Measurements from ENCODE around the gene SFT2D1. TPM values are rescaled to one million over a fixed set of nuclear protein-coding genes. Genes with fewer than 3 reads are reported as not detected.

The SFT2D1 gene
- total and polyA plus RNA-seq, 2 of the 4 experiments (the other 2 are of a cell fraction), result 10.2 to 45.8 TPM

- Histone ChIP-seq H4K91ac (ENCODE audit: insufficient read depth, low read depth, low read length) (no peak overlapping the region), H4K5ac (ENCODE audit: low read depth, low read length) (no peak overlapping the region), H3K18ac (ENCODE audit: low read depth, low read length) (no peak overlapping the region), H3K9me3 (ENCODE audit: control insufficient read depth, insufficient read depth, low read length) (no peaks in the 10 kb centered on the region), H3K36me3 (ENCODE audit: control insufficient read depth, insufficient read depth, low read length) (0 out of 2 replicates have a peak, but pooled peaks cover 1% of the 10 kb centered on the region), H2AFZ (replicated peaks; ENCODE audit: low read length, poor library complexity) (no peak overlapping the region), H4K8ac (ENCODE audit: low read depth in 2 of 2, low read length in 2 of 2) (no peak overlapping the region), H2BK20ac (ENCODE audit: low read depth, low read length) (no peak overlapping the region), H2AK5ac (ENCODE audit: low read depth, low read length) (no peak overlapping the region), H2BK15ac (ENCODE audit: low read depth, low read length) (no peak overlapping the region), H3K56ac (ENCODE audit: extremely low read depth, insufficient read depth, low read length) (no peak overlapping the region), H3K14ac (replicated peaks; ENCODE audit: low read depth, low read length) (no peak overlapping the region), H3K9ac (ENCODE audit: low read depth, low read length) (no peak overlapping the region), H3K9me1 (ENCODE audit: insufficient read depth, low read length) (0 out of 2 replicates have a peak, but pooled peaks cover 4% of the 10 kb centered on the region), H3K27ac (ENCODE audit: insufficient read depth, low read length) (no peak overlapping the region), H3K4me1 (ENCODE audit: control insufficient read depth, insufficient read depth, low read length) (peaks cover 7% of the 10 kb centered on the region), H3K79me1 (ENCODE audit: low read depth in 1 of 2, low read length in 2 of 2) (no peaks in the 10 kb centered on the region), H2BK120ac (ENCODE audit: low read depth, low read length) (no peak overlapping the region), H3K4ac (ENCODE audit: low read depth, low read length) (no peak overlapping the region), H3K4me2 (ENCODE audit: low read depth, low read length) (no peak overlapping the region), H3K23ac (ENCODE audit: low read depth, low read length) (no peak overlapping the region), H4K20me1 (ENCODE audit: insufficient read depth, low read length) (no peaks in the 10 kb centered on the region), H2AK9ac (replicated peaks; ENCODE audit: low read depth, low read length, poor library complexity) (no peak overlapping the region), H3K4me3 (ENCODE audit: insufficient read depth, low read depth, low read length) (no peak overlapping the region), H3K27me3 (ENCODE audit: control insufficient read depth, insufficient read depth, low read length) (no peaks in the 10 kb centered on the region), H2BK5ac (ENCODE audit: low read depth, low read length, poor library complexity, severe bottlenecking) (no peak overlapping the region)
- TF ChIP-seq CEBPB (IDR thresholded peaks at IDR 0.05; ENCODE audit: low read depth, low read length) (no peak), SMC3 (IDR thresholded peaks at IDR 0.05; ENCODE audit: low read depth, low read length) (no peak), MXI1 (IDR thresholded peaks at IDR 0.05; ENCODE audit: borderline replicate concordance, low read depth, low read length) (no peak), FOS (IDR thresholded peaks at IDR 0.05; ENCODE audit: low read depth, low read length) (no peak), RAD21 (IDR thresholded peaks at IDR 0.05; ENCODE audit: low read length) (no peak), BHLHE40 (IDR thresholded peaks at IDR 0.05; ENCODE audit: low read depth, low read length) (no peak), RFX5 (IDR thresholded peaks at IDR 0.05; ENCODE audit: low read depth, low read length) (no peak), MAZ (IDR thresholded peaks at IDR 0.05; ENCODE audit: borderline replicate concordance, low read depth, low read length) (no peak), CTCF (conservative IDR thresholded peaks at IDR 0.05; ENCODE audit: low read depth, low read length) (no peak), POLR2A (IDR thresholded peaks at IDR 0.05; ENCODE audit: low read depth, low read length) (no peak), NFE2L2 (IDR thresholded peaks at IDR 0.05; ENCODE audit: low read depth, low read length) (no peak), CHD1 (IDR thresholded peaks at IDR 0.05; ENCODE audit: low read depth, low read length) (no peak), MAFK (IDR thresholded peaks at IDR 0.05; ENCODE audit: low read depth, low read length) (no peak), ELK1 (IDR thresholded peaks at IDR 0.05; ENCODE audit: borderline replicate concordance, low read depth, low read length) (no peak), USF2 (IDR thresholded peaks at IDR 0.05; ENCODE audit: low read depth, low read length) (no peak), RCOR1 (IDR thresholded peaks at IDR 0.05; ENCODE audit: insufficient replicate concordance, low read length) (no peak)
- POLR2A ChIA-PET (ENCODE audit: unreplicated experiment), result no interaction called here
- dilution Hi-C loops (cut with HindIII; ENCODE audit: low sequenced_read_pairs, unreplicated experiment) (no loop called here), in situ Hi-C loops (cut with MboI; ENCODE audit: low sequenced_read_pairs) (no loop called here), intact Hi-C loops (cut with micrococcal nuclease) (no loop called here)
- WGBS, 2 experiments (ENCODE audit: extremely low coverage in 2 of 2, insufficient read length in 1 of 2), result no CpG with 5 or more reads among the region's 3 CpGs
- ATAC-seq (ENCODE audit: low read depth) (no peak), DNase-seq (no peak)
- no TSS peak for BruUV-seq (replicated peaks)
- CTCF ChIA-PET, result no interaction called here
Observed at GRCh38 chr6:166366921-166367320, 24.6 kb upstream of the SFT2D1 start.
